GM11168 (cell line): Measurements from ENCODE around the gene KCNE5.
"Not testable (repeated sequence)": the region's sequence is repeated elsewhere in the genome, so short reads cannot be mapped to it uniquely, and the experiment has no call there.

Source experiments
- in situ Hi-C: fragments of 300-500 bp; cut with MboI; formaldehyde crosslinking; loops from one replicate; pipeline ENCODE4 v1.12.0; 2022; ENCODE audit warnings: low sequenced_read_pairs; ENCODE audit not compliant: unreplicated experiment

KCNE5 gene, protein sequence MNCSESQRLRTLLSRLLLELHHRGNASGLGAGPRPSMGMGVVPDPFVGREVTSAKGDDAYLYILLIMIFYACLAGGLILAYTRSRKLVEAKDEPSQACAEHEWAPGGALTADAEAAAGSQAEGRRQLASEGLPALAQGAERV

DNA sequence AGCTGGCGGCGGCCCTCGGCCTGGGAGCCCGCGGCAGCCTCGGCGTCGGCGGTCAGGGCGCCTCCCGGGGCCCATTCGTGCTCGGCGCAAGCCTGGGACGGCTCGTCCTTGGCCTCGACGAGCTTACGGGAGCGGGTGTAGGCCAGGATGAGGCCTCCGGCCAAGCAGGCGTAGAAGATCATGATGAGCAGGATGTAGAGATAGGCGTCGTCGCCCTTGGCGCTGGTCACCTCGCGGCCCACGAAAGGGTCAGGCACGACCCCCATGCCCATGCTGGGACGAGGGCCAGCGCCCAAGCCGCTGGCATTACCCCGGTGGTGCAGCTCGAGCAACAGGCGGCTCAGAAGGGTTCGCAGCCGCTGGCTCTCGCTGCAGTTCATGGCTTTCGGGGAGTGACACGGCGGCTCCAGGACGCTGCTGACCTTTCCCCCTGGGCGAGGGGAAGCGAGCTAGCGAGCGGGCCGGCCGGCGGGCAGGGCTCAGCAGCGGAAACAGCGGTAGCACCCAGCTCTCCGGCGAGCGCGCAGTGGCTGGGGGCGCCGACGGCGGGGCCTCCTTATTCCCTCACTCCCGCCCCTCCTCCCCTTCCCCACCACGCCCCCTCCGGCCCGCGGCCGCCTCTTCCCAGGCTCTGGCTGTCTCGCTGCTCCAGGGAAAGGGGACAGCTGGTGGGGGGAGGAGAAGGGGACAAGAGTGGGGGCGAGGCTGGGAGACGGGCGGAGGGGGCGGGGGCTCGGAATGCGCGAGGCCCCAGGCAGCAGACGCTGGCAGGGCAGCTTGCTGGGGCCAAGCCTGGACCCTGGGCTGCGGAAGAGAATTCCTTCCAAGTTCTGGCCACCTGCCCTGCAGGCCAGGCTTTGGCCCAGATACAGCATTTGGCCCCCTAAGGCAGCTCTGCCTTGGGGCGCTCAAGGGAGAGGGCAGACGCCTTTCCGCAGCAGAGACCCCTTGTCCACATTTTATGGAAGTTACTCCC, at the start of gene KCNE5:
TSS of gene KCNE5 (minus strand) at position 532 of the 976 bp plus-strand sequence. CDS start at position 380, 152 bp downstream.
- in situ Hi-C loops, result no loop called here

DNA sequence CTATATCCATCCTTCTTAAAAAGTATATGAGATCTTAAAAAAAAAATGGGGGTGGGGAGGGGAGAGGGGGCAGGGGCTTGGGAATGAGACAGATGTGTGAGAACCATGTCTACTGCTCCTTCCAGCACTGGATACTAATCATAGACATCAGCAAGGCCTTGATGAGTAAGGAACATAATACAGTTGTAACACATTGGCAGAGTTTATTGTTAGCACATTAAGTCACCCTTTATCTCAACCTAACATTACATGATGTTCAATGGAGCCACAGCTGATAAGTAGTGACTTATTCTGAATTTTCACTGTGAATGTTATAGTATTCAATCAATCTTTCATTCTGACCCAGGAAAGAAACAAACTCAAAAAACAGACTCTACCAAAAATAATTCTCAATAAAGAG, 47.3 kb upstream of the KCNE5 start:
- in situ Hi-C loops, result no loop called here

DNA sequence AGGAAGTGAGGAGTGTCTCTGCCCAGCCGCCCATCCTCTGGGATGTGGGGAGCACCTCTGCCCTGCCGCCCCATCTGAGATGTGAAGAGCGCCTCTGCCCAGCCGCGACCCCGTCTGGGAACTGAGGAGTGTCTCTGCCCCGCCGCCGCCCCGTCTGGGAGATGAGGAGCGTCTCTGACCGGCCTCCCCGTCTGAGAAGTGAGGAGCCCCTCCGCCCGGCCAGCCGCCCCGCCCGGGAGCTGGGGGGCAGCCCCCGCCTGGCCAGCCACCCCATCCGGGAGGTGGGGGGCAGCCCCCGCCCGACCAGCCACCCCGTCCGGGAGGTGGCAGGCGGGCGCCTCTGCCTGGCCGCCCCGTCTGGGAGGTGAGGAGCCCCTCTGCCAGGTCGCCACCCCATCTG, 46.2 kb upstream of the KCNE5 start:
- in situ Hi-C loops, result not testable (repeated sequence)

DNA sequence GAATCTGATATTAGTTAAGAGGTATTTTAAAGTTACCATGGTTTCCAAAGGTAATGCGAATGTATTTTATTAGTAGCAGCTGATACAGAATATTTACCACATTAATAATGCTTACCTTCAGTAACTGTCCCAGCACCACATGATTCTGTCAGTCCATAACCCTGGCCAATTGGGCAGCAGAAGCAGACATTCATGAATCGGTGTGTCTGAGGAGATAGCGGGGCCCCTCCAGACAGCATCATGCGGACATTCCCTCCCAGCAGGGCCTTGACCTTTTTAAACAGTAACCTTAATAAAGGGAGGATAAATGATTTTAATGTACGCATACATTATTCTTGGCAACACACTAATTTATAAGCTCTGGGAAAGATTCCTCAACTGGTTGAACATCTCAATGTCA, 43.0 kb upstream of the KCNE5 start:
- in situ Hi-C loops, result no loop called here

DNA sequence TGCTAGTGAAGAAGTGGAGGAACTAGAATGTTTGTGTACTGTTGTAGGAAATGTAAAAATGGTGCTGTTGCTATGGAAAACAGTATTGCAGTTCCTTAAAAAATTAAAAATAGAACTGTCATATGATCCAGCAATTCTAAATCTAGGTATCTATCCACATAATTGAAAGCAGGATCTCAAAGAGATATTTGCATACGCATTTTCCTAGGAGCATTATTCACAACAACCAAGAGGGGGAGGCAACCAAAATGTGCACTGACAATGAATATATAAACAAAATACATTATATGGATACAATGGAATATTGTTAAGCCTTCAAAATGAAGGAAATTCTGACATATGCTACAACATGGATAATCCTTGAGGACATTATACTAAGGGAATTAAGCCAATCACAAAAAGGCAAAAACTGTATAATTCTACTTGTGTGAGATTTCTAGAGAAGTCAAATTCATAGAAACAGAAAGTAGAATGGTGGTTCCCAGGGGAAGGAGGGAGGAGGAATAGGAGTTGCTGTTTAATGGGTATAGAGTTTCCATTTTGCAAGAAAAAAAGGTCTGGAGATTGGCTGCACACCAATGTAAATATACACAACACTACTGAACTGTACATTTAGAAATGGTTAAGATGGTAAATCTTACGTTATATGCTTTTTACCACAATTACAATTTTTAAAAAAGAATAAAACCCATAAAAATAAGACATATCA, 35.6 kb upstream of the KCNE5 start:
- in situ Hi-C loops, result no loop called here

DNA sequence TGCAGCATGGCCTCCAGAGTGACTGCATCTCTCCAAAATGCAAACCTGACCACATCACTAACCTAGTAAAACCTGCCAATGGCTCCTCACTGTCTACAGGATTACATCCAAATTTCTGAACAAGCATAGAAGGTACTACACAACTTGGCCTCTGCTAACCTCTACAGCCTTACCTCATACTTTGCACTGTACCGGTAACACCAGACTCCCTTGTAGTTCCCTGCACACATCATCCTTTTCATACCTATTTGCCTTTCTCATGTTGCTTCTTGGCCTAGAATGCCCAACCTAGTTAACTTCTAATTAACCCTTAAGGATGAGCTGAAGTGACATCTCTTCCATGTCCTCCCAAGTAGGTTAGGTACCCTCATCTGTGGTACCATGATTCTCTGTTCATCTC, 33.4 kb upstream of the KCNE5 start:
- in situ Hi-C loops, result no loop called here

DNA sequence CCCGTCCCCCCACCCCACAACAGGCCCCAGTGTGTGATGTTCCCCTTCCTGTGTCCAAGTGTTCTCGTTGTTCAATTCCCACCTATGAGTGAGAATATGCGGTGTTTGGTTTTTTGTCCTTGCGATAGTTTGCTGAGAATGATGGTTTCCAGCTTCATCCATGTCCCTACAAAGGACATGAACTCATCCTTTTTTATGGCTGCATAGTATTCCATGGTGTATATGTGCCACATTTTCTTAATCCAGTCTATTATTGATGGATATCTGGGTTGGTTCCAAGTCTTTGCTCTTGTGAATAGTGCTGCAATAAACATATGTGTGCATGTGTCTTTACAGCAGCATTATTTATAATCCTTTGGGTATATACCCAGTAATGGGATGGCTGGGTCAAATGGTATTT, 32.4 kb upstream of the KCNE5 start:
- in situ Hi-C loops, result not testable (repeated sequence)

DNA sequence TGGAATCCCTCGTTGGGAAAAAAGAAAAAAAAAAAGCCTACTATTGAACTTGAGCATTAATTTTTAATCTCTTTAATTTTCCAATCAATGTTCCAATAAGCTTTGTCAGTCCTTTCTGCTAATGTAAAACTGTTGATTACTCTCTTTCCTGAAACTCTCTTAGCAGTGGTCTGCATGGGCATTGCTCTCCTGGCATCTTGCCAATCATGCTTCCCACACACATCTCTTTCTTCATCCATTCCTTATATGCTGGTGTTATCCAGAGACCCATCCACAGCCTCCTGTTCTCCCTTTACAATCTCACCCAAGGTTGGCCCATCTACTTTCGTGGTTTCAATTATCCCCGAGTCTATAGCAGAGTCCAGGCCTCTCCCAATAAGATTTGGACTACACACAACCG, 31.8 kb upstream of the KCNE5 start:
- in situ Hi-C loops, result no loop called here

DNA sequence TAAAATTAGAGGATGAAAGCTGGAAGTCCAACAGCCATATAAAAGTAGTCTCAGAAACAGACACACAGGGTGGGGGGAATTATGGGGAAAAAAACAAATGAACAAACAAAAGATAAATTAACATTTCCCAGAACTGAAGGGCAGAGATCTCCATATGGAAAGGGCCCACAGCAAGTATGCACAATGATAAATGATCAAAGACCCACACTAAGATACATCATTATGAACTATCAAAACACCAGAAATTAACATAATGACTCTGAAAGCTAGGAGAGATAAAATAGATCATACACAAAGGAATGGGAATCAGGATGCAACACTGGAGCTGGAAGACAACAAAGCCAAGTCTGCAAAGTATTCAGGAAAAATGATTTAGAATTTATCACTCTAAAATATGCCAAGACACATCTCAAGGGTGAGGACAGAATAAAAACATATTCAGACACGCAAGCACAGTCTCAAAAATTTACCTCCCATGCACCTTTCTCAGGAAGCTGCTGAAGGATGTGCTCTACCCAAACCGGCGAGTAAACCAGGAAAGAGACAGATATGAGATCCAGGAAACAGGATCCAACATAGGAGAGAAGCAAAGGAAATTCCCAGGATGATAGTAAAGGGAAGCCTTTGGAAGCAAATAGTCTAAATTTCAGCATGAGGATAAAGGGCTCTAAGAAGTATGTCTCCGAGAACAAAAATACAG, 30.7 kb upstream of the KCNE5 start:
- in situ Hi-C loops, result no loop called here

DNA sequence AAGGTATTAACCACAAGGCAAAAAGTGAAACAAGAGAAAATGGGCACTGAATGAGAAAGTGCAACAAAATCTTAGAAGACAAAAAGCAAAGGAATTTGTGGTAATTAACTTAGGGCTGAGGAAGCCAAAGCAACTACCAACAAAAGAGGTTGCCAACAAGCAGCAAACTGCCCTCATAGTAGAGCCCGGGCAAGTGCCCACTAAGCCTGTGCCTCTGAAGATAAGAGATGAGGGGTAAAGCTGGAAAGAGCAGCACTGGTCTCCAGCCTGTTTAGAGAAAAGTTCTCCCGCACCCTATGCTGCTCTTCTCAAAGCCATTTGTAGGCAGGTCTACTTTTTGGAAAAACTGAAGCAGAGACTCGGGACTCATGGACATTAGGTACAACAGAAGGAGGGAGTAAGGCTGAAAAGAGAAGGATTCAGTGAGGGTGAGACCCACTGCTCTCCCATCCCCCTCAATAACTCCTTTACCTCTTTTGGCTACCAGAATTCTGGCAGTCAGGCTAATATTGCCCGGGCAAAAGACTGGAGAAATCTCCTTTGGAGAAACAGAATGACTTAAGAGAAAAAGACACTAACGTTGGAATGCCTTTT, 29.6 kb upstream of the KCNE5 start:
- in situ Hi-C loops, result no loop called here

DNA sequence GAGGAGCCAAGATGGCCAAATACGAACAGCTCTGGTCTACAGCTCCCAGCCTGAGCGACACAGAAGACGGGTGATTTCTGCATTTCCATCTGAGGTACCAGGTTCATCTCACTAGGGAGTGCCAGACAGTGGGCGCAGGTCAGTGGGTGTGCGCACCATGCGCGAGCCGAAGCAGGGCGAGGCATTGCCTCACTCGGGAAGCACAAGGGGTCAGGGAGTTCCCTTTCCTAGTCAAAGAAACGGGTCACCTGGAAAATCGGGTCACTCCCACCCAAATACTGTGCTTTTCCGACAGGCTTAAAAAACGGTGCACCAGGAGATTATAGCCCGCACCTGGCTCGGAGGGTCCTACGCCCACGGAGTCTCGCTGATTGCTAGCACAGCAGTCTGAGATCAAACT, 19.7 kb upstream of the KCNE5 start:
- in situ Hi-C loops, result not testable (repeated sequence)

DNA sequence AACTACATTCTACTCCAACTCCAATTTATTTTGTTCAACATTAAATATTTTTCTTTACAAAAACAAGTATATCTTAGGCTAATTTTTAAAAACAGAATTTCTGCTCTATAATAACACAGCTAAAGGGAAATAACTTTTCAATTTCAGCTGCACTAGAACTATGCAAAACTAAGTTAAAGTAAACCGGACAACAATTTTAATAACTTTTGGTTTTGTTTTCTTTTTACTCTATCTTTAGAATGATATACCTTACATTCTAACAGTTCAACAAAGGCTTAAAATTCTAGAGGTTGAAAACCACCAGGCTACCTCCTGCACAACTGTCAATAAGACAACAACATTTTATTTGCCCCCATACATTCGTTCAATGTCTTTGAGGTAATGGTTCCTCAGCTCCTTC, 18.7 kb upstream of the KCNE5 start:
- in situ Hi-C loops, result no loop called here

DNA sequence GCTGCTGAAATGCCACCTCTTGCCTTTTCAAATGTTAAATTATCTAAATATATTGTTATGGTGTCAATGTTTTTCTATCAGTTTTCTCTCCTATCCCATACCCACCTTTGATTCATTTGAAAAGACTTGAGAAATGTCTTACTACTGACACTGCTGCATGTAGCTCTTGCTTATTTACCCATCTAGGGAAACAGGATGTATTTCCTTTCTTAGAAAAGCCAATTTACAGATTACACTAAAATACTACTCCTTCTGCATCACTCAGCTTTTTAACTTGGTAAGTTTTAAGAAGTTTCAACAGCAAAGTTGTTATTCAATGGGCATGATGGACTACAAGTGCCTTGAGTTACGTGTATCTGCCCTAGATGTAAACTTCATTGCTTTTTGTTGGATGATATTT, 13.2 kb upstream of the KCNE5 start:
- in situ Hi-C loops, result loop anchor here (10.0 kb wide), 1 partner anchor 143 kb away; no protein-coding TSS in a partner anchor

DNA sequence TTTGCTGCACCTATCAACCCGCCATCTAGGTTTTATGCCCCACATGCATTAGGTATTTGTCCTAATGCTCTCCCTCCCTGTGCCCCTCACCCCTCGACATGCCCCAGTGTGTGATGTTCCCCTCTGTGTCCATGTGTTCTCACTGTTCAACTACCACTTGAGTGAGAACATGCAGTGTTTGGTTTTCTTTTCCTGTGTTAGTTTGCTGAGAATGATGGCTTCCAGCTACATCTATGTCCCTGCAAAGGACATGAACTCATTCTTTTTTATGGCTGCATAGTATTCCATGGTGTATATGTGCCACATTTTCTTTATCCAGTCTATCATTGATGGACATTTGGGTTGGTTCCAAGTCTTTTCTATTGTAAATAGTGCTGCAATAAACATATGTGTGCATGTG, 12.5 kb upstream of the KCNE5 start:
- in situ Hi-C loops, result loop anchor here (10.0 kb wide), 1 partner anchor 143 kb away; no protein-coding TSS in a partner anchor

DNA sequence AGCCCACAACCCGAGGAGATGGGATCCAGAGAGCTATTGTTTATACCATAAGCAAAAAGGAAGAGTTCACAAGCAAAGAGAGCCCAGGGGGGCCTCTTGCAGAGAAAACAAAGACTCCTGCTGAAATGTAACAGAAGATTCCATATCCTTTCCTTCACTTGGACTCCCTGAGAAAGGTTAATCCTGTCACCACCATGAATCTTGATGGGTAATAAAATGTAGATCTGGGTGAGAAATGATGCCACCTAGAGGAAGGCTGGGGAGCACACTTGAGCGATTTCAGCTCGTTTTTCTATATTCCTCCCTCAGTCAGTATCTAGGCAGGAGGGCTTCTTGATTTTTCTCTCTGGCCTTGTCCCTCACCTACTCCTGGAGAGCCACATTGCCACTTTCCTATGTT, 10.2 kb upstream of the KCNE5 start:
- in situ Hi-C loops, result loop anchor here (10.0 kb wide), 1 partner anchor 140 kb away; no protein-coding TSS in a partner anchor

DNA sequence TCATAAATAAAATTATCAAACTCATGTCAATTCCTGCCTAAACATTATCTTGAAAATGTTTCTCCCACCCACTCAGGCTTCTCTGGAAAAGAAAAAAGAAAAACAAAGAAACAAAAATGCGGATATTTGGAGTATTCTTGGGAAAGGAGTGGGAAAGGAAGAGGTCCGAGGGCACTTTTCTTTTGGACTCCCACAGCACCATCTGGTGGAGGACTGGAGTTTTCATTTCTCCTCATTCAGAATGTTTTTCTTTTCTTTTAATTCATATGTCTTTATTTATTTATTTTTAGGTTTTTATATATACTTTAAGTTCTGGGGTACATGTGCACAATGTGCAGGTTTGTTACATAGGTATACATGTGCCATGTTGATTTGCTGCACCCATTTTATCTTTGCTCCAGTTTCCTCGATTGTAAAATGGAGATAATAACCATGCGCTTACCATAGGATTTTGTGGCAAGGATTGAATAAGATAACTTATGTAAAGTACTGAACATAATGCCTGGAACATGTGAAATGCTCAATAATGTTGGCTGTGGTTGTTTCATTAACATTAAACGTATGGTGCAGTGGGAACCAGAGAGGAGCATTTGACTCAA, 8.0 kb upstream of the KCNE5 start:
- in situ Hi-C loops, result loop anchor here (10.0 kb wide), 1 partner anchor 138 kb away; no protein-coding TSS in a partner anchor

DNA sequence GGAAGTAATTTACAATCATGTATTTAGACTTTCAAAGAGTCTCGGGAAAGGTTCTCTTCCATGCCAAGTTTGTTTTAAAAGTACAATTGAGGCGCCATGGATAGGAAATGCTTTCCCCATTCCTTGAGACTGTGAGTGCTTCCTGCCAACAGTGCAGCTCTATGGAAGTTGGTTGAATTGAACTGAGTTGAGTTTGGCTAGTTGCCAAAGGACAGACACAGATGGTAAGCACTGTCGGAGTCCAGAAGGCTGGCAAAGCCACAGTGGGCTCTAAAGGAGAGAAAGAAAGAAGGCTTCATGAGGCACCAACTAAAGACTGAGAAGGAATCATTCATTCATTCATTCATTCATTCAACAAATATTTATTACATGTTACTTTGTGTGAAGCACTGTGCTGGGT, 4.3 kb upstream of the KCNE5 start:
- in situ Hi-C loops, result no loop called here

DNA sequence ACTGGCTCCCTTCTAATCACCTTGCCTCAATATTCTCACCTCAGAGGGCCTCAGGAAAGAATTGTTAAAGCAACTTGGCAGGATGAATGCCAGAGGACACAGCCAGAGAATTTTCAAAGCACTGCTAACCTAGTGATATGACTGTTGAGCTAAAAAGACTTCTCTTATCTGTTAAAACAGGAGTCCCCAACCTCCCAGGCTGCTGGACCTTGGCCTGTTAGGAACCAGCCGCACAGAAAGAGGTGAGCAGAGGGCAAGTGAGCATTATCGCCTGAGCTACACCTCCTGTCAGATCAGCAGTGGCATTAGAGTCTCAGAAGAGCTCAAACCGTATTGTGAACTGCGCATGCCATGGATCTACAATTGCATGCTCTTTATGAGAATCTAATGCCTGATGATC, 1.7 kb upstream of the KCNE5 start:
- in situ Hi-C loops, result no loop called here

DNA sequence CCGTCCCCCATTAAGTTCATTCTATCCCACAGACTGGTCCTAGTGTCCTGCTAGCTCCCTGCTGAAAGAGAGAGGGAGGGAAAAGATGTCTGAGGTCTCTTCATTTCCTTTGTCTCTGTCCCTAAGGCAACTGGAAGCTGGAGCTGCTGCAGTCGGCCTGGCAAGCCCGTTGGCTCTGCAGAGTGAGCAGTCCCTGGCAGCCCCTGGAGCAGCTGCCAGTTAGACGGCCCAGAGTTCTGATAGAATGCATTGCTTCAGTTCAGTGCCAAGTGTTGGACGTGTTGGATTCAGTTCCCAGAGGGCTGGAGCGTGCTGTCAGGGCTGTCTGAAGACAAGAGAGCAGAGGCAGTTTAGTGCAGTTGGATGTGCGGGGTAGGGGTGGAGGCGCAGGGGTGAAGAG, 975 bp downstream of the KCNE5 start:
- in situ Hi-C loops, result no loop called here

DNA sequence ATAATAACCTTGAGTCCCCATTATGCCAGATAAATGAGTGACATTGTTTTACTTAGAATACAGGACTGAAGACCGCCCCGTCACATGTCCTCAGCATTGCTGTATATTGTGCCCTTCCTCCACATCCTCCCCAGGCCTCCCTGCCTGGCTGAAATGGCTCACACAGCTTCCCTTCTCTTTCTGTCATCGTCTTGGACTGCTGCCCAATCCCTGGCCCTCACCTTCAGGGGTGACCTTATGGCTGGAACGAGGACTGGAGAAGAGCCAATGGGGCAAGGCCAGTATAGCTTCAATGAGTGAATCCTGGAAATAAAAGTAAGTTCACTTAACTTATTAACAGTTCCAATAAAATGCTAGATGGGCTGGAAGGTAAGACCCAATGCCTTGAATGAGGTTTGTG, 2.7 kb downstream of the KCNE5 start:
- in situ Hi-C loops, result no loop called here
